GM21717 (cell line): Measurements from ENCODE around the gene TAAR2.
"Not testable (repeated sequence)": the region's sequence is repeated elsewhere in the genome, so short reads cannot be mapped to it uniquely, and the experiment has no call there.

Experiments used
- ATAC-seq: cut with Tn5 transposase; IDR thresholded peaks from one replicate; pipeline ENCODE4 v1.9.1; 2021; ENCODE audit warnings: mild to moderate bottlenecking, moderate library complexity; ENCODE audit not compliant: unreplicated experiment

TAAR2 gene

GRCh38 chr6:132614554-132614953 lies 9.5 kb downstream of the TAAR2 start:
- no peak for ATAC-seq

DNA sequence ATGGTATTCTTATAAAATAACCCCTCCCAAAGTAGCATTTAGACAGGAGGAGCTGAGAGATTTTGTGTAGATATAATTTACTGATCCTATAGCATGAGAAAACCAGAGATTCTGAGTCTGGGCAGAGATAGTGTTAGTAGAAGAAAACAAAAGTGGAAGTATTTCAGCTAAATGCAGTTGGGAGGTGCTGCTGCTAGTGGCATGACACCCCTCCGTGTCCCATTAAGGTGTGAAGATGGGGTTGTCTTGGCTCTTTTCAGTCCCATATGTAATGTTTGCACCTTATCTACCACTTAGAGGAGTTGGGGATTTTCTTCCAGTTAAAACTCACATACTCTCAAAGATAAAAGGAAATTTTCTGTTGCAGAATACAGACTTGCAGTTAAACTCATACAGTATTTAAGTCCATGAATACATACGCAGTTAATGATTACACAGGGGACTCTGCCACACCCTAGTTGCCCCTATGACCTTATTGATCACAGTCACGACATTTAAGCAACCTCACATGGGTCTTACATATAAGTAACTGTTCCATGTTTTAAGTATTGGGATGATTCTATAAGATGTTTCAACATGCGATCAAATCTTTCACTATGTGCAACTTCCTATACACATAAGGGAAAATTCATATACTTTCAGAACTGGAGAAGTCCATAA lies 11.5 kb downstream of the TAAR2 start:
- ATAC-seq: no peak

DNA sequence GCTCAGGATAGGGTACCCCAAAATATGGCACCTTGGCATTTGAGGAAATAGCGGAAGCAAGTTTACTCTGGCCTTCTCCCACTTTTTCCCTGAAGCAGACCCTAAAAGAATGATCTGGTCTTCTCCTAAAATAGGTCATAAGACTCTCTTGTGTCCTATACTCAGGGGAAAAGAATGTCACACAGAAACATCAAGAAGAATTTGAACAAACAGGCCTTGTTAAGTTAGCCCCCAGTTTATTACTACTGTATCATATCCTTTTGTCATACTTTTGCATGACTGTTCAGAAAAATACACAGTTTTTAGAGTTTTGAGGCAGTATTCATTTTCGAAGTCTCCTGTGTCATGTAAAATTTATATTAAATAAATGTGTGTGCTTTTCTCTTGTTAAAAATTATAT lies 12.5 kb downstream of the TAAR2 start:
- no peak for ATAC-seq

- ATAC-seq: no peak
Observed at GRCh38 chr6:132607544-132608233, 16.4 kb downstream of the TAAR2 start.

DNA sequence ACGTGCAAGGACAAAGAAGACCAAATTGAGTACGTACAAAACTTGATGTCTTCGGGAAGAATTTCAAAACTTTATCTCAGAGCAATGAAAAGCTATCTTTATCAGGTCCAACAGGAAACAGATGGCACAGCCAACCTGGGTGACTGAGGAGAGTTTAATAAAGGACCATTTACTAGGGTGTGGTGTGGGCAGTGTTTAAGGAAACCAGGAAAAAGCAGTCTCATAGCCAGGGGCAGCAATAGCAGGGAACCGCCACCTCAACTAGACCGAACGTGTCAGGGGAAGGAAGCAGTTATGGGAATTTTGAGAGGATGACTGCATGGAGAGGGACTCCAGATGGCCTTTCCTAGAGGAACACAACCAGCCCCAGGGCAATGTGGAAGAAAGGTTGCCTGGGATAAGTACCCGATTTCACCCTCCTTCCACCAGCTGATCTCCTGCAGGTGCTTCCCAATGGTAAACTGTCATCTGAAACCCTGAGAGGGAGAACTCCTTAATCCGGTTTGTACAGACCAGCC lies 19.4 kb downstream of the TAAR2 start:
- ATAC-seq: no peak

DNA sequence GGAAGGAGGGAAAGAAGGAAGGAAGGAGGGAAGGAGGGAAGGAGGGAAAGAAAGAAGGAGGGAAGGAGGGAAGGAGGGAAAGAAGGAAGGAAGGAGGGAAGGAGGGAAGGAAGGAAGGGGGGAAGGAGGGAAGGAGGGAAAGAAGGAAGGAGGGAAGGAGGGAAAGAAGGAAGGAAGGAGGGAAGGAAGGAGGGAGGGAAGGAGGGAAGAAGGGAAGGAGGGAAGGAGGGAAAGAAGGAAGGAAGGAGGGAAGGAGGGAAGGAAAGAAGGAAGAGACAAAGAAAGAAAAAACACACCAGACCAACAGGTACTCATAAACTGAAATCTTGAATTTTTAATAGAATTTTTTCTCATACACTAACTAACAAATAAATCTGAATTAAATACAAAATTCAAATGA lies 23.2 kb downstream of the TAAR2 start:
- ATAC-seq: not testable (repeated sequence)

DNA sequence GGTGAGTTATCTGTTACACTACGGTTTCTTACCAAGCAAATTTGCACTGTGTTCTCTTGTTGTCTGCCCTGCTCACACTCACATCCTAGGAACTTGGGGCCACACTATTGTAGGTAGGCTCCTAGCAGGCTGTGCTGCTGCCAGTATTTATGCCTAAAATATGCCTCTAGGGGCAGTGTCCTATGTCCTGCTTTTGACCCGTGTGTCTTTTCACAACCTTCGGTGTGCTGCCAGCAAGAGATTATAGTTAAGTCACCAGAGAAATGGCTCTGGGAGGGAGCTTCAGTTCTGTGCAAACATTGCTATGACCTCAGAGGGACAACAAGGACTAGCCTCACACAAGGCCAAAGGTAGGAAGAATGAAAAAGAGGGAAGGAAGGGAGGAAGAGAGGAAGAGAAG lies 25.6 kb downstream of the TAAR2 start:
- peak; percentile 53 for ATAC-seq

- no peak for ATAC-seq
Observed at GRCh38 chr6:132596201-132596600, 27.9 kb downstream of the TAAR2 start.

DNA sequence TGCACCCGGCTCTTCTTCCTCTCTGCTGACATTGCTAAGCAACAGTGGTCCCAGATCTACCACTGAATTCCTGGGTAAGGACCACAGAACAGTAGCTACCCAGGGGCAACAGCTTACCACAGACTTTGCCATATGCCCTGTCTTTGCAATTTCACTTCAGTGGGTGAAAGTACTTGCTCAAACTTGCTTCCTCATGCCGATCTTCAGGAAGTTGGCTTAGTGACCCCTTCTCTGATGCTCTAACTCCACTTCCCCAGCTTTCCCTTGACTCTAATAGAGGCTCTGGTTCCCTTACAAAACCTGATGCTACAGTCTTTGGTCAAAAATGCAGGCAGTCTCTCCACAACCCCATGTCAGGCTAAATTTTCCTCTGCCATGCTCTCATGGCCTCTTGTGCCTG lies 31.2 kb downstream of the TAAR2 start:
- no peak for ATAC-seq

GRCh38 chr6:132590362-132590761 lies 33.7 kb downstream of the TAAR2 start:
- ATAC-seq: no peak

DNA sequence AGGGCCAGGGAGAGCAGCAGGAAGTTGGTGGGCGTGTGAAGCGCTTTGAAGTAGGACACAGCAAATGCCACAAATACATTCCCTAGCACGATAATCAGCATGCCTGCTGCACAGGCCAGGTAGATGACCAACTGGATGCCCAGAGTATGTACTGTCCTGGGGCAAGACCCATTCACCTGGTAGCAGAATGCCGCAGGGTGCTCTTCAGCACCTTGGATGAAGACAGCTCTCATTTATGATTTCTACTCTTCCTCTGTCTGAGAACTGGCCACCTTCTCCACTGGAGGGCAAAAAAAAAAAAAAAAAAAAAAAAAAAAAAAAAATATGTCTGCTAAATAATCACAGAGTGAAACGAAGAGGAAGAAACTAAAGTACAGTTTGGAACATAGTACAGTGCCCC lies 34.6 kb downstream of the TAAR2 start, which contains the start of gene TAAR5:
Gene TAAR5 (minus strand): TSS at position 288 of the 400 bp plus-strand sequence. CDS start 55 bp downstream, at position 233.
- ATAC-seq: no peak

DNA sequence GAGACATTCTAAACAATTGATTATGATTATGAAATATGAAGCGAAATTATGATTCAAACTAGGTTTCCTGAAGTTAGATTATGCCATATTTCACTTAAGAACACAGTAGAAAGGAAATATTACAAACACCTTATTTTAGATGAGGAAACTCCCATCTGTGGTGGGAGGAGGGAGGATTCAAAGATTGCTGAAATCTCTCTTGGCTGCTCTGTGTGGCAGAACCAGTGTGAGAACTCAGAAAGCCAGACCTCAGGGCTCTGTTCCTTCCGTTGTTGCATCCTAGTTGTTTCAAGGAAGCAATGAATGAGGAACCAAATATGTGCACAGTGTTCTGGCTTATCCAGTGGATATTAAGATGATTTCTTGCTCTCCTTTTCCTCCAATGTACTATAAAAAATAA lies 36.7 kb downstream of the TAAR2 start:
- no peak for ATAC-seq

- no peak for ATAC-seq
Observed at GRCh38 chr6:132584698-132585097, 39.4 kb downstream of the TAAR2 start.

DNA sequence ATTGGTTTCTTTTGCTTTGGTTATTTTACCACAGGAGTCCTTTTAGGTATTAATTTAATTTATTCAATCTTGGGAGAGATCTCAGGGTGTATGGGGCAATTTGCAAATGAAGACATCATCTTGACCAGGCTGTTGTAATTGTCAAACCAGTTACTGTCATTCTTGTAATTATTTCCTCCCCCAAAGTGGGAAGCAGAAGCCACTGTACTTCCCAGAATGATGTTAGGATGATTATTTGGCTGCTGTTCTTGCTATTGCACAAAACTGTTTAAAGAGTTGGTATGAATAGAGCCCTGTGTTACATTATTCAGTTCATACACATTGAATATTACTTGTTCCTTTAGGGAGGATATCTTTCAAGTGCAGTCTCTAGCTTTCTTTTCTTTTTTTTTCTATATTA lies 52.3 kb downstream of the TAAR2 start:
- no peak for ATAC-seq

GRCh38 chr6:132570221-132570777 lies 53.8 kb downstream of the TAAR2 start, which contains the start of gene TAAR6:
TSS of gene TAAR6 (plus strand) at chr6:132570322. CDS start at chr6:132570322, 0 bp downstream.
- ATAC-seq: no peak

DNA sequence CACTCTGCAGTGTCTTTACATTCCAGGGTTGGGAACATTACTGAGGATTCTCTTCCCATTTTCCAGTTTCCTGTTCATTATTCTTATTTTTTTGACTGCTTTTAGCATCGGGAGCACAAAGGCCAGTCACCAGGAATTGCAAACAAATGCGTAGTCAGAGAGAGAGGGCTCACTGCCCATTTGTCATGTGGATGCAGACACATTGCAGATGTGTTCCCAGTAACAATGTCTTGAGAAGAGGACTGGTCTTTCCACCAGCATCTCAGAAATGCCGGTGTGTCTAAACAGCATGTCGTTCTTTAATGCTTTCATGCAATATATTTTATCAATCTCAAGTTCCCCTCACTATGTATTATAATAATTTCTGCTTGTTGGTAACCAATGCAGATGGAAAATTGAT lies 54.9 kb downstream of the TAAR2 start:
- ATAC-seq: no peak

- ATAC-seq: no peak
Observed at GRCh38 chr6:132568611-132569010, 55.5 kb downstream of the TAAR2 start.

GRCh38 chr6:132567566-132567965 lies 56.5 kb downstream of the TAAR2 start:
- no peak for ATAC-seq
